Stomach (tissue), 9 donors: ENCODE results near the gene RPTOR. TPM values are rescaled to one million over a fixed set of nuclear protein-coding genes. Genes with fewer than 3 reads are reported as not detected.

Experiments
- DNase-seq, 2 donors: peaks; one replicate each; pipeline versions ENCODE4 v3.0.0 to v3.0.0-alpha.2; 2013 to 2019
- H3K27ac ChIP-seq, 5 donors: fragments of 200-600 bp in 4 of 5; sonication (generic) in 4 of 5; one replicate each; pipeline ENCODE4 v1.5.1; 2013 to 2019; ENCODE audit warnings: mild to moderate bottlenecking in 1 of 5, moderate library complexity in 1 of 5
- H3K27me3 ChIP-seq, 3 donors: fragments of 200-600 bp; sonication (generic); one replicate each; pipeline ENCODE4 v1.5.1; 2017 to 2019; ENCODE audit warnings: mixed run types in 1 of 3
- H3K36me3 ChIP-seq, 4 donors: fragments of 200-600 bp; sonication (generic); 1 replicate in 3 of 4; 2 replicates in 1 of 4; pipeline ENCODE4 v1.5.1; 2016 to 2019
- H3K4me1 ChIP-seq, 4 donors: fragments of 200-600 bp; sonication (generic); one replicate each; pipeline ENCODE4 v1.5.1; 2016 to 2019
- H3K4me3 ChIP-seq, 4 donors: fragments of 200-600 bp; sonication (generic) in 3 of 4; one replicate each; pipeline ENCODE4 v1.5.1; 2016 to 2019; ENCODE audit warnings: mild to moderate bottlenecking in 1 of 4
- H3K9me3 ChIP-seq, 4 donors: fragments of 200-600 bp; sonication (generic); one replicate each; pipeline ENCODE4 v1.5.1; 2016 to 2019
- EP300 ChIP-seq: sonication (generic); formaldehyde crosslinking; IDR thresholded peaks from one replicate; pipeline ENCODE4 v1.6.1; 2017; ENCODE audit warnings: antibody characterized with exemption
- POLR2A ChIP-seq, 4 donors: fragments of 450-650 bp; IDR thresholded peaks; one replicate each; pipeline ENCODE4 v1.6.1; 2016; ENCODE audit warnings: antibody characterized with exemption in 4 of 4, control low read depth in 2 of 4, mild to moderate bottlenecking in 1 of 4, moderate library complexity in 1 of 4
- POLR2AphosphoS5 ChIP-seq, 3 donors: sonication (generic); formaldehyde crosslinking; IDR thresholded peaks; one replicate each; pipeline ENCODE4 v1.6.1; 2016; ENCODE audit warnings: antibody characterized with exemption in 3 of 3
- WGBS, 5 donors: extraction: QIAGEN DNeasy Blood & Tissue Kit in 3 of 5; methylation state at CpG; one replicate each; pipeline versions ENCODE4 v1.1.5 to v1.1.7; 2013 to 2018; 5-methylcytosine and 5-hydroxymethylcytosine counted together
- intact Hi-C: fragments of 100-400 bp; cut with DNase I; formaldehyde crosslinking; loops from one replicate; pipeline ENCODE4 v1.15.1; 2023; ENCODE audit warnings: low total_unique reads
- polyA plus RNA-seq, 3 donors: library from polyadenylated mRNA; stranded (reverse); fragments of 200-250 nt; gene quantifications; one replicate each; pipeline ENCODE4 v1.2.3, GENCODE V29; 2013
- total RNA-seq, 5 donors: library from RNA; depleted of rRNA; stranded (reverse); fragments of >200 nt; gene quantifications; one replicate each; pipeline versions ENCODE4 v1.1.0 to v1.2.3, GENCODE V29; 2014 to 2016
- TF ChIP-seq, protein P1 (sequence below), 7 experiments: fragments of 450-650 bp in 4 of 7; fragments of 200-600 bp in 3 of 7; sonication (generic) in 3 of 7; IDR thresholded peaks; one replicate each; pipeline ENCODE4 v1.5.1; 2016 to 2019; ENCODE audit warnings: antibody characterized with exemption in 7 of 7, control low read depth in 2 of 7, mild to moderate bottlenecking in 1 of 7
- donor health status: healthy with polysubstance abuse.
- donor health status: Bipolar disorder and iron deficiency.
- donor health status: healthy.

Gene RPTOR
- total and polyA plus RNA-seq, 8 donors, result 3.8 to 103 (median 19.3) TPM

DNA sequence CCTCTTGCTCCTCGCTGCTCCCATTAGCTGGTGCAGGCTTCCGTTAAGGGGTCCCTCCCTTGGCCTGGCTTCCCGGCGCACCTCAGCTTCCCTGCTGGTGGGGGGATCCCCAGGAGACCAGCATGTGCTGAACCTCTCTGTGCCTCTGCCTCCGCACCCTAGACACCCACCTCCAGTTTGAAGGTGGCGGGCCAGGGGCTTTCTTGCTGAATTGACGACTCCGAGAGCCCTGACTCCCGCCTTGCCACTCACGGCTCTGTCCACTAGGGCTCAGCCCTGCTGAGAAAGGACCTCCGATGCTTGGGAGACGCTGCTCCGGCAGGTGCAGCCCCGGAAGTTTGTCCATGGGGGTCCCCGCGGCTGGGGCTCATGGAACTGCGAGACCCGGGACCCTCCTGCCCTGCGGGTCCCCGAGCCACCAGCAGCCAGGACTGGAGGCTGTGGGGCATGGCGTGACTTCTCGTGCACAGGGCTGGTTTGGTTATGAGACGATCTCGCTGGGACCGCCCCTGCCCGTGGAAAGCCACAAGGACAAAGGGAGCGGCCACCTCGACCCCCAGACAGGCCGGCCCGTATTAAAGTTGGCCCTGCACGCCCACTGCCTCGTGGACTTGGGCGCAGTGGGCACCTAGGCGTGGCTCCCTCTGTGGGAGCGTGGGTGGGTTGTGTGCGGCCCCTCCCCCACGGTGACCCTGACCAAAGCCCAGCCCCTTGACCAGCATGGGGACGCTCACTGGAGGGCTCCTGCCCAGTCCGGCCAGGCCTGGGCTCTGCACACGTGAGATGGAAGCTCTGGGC is 455.1 kb downstream of the RPTOR start:
- DNase-seq, result no peak
- peaks cover 39 to 61% (median 57%) of the 10 kb centered on the region in 4 donors for H3K36me3 ChIP-seq
- peaks cover 13 to 46% (median 41%) of the 10 kb centered on the region in 4 donors for H3K4me1 ChIP-seq
- H3K27ac ChIP-seq, result no peak overlapping the region
- intact Hi-C loops, result loop anchor here (10.0 kb wide), 1 partner anchor 105 kb away; no protein-coding TSS in a partner anchor
- H3K4me3 ChIP-seq, result no peak overlapping the region
- H3K9me3 ChIP-seq, result no peaks in the 10 kb centered on the region
- peaks cover 6 to 30% (median 22%) of the 10 kb centered on the region in 3 donors for H3K27me3 ChIP-seq
- 89 to 94% (median 92%) methylated on average over 21 to 40 of the region's 40 CpGs for WGBS, 5 donors
- no peak for TF ChIP-seq POLR2AphosphoS5 (IDR thresholded peaks at IDR 0.05)
- no peak for TF ChIP-seq POLR2A (IDR thresholded peaks at IDR 0.05)
- TF ChIP-seq, protein P1, sequence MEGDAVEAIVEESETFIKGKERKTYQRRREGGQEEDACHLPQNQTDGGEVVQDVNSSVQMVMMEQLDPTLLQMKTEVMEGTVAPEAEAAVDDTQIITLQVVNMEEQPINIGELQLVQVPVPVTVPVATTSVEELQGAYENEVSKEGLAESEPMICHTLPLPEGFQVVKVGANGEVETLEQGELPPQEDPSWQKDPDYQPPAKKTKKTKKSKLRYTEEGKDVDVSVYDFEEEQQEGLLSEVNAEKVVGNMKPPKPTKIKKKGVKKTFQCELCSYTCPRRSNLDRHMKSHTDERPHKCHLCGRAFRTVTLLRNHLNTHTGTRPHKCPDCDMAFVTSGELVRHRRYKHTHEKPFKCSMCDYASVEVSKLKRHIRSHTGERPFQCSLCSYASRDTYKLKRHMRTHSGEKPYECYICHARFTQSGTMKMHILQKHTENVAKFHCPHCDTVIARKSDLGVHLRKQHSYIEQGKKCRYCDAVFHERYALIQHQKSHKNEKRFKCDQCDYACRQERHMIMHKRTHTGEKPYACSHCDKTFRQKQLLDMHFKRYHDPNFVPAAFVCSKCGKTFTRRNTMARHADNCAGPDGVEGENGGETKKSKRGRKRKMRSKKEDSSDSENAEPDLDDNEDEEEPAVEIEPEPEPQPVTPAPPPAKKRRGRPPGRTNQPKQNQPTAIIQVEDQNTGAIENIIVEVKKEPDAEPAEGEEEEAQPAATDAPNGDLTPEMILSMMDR (IDR thresholded peaks at IDR 0.05), result no peak
- no peak for TF ChIP-seq EP300

DNA sequence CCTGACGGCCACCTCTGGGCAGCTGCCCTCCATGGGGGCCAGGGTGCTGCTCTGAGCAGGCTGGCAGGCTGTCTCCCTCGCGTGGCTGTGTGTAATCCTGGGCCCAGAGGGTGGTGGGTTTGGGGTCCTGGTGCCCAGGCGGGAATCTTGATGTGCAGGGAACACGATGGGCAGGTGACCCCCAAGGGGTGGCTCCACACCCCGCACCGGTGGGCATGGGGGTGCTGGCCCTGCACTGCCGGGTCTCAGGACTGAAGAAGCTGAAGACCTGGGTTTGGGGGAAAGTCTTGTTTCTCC is 455.6 kb downstream of the RPTOR start:
- no peak overlapping the region for H3K4me3 ChIP-seq
- H3K27me3 ChIP-seq, result peaks cover 6 to 36% (median 27%) of the 10 kb centered on the region in 3 donors
- intact Hi-C loops, result no loop called here
- peaks cover 39 to 55% (median 52%) of the 10 kb centered on the region in 4 donors for H3K36me3 ChIP-seq
- 40 to 100% (median 90%) methylated on average over 1 to 8 of the region's 8 CpGs for WGBS, 5 donors
- peaks cover 13 to 46% (median 42%) of the 10 kb centered on the region in 4 donors for H3K4me1 ChIP-seq
- no peak for DNase-seq
- no peaks in the 10 kb centered on the region for H3K9me3 ChIP-seq
- TF ChIP-seq POLR2AphosphoS5 (IDR thresholded peaks at IDR 0.05) (no peak), EP300 (no peak), POLR2A (IDR thresholded peaks at IDR 0.05) (no peak)
- TF ChIP-seq, protein P1 (IDR thresholded peaks at IDR 0.05), result no peak
- H3K27ac ChIP-seq, result no peak overlapping the region

DNA sequence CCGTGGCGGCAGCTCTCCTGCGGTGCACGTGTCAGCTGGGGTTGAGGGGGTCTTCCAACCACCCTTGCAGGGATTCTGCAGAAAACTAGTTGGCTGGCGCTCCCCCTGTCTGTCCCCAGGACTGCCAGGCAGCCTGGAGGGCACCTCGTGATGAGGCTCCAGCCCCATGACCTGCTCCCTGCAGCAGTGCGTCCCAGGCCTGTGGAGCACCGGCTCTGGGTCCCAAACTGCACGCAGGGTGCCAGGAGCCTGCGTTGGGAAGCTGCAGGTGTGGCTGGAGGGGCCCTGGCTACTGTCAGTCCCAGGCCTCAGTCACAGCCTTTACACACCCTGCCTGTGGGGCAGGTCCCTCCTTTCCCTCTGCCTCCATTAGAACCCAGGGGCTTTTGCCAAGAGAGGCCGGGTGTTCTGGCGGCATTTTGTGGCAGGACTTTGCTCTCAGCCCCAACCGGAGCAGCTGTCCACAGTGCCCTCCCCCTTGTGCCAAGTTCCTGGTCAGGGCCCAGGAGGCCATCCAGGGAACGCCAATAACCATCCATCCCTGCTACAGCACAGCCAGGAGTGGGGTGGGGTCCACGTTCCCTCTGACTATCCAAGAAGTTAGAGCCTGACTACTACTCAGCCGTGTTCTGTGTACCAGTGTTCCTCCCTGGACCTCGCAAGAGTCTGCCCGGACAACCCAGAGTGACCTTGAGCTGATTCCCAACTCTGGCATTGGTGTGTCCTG is 456.2 kb downstream of the RPTOR start:
- intact Hi-C loops, result no loop called here
- Histone ChIP-seq H3K36me3 (peaks cover 39 to 50% (median 46%) of the 10 kb centered on the region in 4 donors), H3K27me3 (peaks cover 6 to 41% (median 31%) of the 10 kb centered on the region in 3 donors), H3K4me1 (peaks cover 13 to 46% (median 42%) of the 10 kb centered on the region in 4 donors), H3K9me3 (no peaks in the 10 kb centered on the region), H3K4me3 (no peak overlapping the region), H3K27ac (no peak overlapping the region)
- TF ChIP-seq, protein P1 (IDR thresholded peaks at IDR 0.05), result no peak
- TF ChIP-seq POLR2AphosphoS5 (IDR thresholded peaks at IDR 0.05), result no peak
- TF ChIP-seq POLR2A (IDR thresholded peaks at IDR 0.05), result no peak
- 32 to 63% (median 53%) methylated on average over 8 to 18 of the region's 18 CpGs for WGBS, 5 donors
- DNase-seq, result peak in 1 of 2 donors; percentile 45

DNA sequence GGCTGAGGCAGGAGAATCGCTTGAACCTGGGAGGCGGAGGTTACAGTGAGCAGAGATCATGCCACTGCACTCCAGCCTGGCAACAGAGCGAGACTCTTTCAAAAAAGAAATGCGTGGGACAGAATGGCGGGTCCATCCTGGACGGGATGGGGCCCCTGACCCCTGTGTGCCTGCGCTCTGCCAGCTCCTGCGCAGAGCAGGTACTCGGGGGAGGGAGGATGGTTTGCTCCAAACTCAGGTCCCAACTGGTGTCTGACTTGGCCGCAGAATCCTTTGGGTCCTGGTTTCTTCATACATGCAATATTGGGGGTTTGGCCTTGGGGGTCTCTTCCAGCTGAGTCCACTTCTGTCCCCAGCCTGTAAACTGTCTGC is 457.4 kb downstream of the RPTOR start:
- intact Hi-C loops, result no loop called here
- Histone ChIP-seq H3K27ac (no peak overlapping the region), H3K27me3 (peaks cover 6 to 45% (median 35%) of the 10 kb centered on the region in 3 donors), H3K4me3 (no peak overlapping the region), H3K9me3 (no peaks in the 10 kb centered on the region), H3K4me1 (peaks cover 13 to 46% (median 42%) of the 10 kb centered on the region in 4 donors), H3K36me3 (peaks cover 30 to 38% (median 34%) of the 10 kb centered on the region in 4 donors)
- TF ChIP-seq POLR2AphosphoS5 (IDR thresholded peaks at IDR 0.05) (no peak), POLR2A (IDR thresholded peaks at IDR 0.05) (no peak), EP300 (no peak)
- TF ChIP-seq, protein P1 (IDR thresholded peaks at IDR 0.05), result no peak
- no peak for DNase-seq
- WGBS, 5 donors, result 67 to 81% (median 71%) methylated on average over 5 to 10 of the region's 10 CpGs
